GM21717 (cell line): ENCODE measurements around the gene NUMB.

Experiments used
- ATAC-seq: cut with Tn5 transposase; IDR thresholded peaks from one replicate; pipeline ENCODE4 v1.9.1; 2021; ENCODE audit warnings: mild to moderate bottlenecking, moderate library complexity; ENCODE audit not compliant: unreplicated experiment

NUMB gene

GRCh38 chr14:73236157-73236556 lies 222.2 kb downstream of the NUMB start:
- ATAC-seq: no peak

DNA sequence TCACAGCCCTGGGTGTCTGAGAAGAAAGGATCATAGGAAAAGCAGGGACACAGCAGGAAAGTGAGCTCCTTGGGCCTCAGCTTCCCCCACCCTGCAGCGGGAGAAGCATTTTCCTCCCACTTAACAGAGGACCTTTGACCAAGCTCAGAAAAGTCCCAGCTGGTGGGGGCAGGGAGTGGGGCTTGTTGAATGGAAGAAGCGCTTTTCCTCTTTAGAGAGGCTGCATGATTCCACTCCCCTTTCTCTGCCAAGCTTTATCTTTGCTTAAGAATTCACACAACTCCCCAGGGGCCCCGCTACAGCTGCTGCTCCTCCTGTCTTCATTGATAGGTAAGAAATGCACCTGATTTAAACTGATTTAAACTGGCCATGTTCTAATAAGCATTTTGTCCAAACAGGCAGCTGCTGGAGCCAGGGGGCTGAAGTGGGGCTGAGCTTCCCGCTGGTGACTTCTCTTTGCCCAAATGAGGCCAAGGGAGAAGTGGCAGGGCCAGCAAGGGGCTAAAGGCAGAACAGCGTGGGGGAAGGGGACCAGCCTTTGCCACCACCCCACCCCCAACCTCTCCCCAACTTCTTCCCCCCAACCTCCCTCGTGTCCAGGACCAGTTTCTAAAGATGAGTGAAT lies 222.7 kb downstream of the NUMB start:
- ATAC-seq: no peak

DNA sequence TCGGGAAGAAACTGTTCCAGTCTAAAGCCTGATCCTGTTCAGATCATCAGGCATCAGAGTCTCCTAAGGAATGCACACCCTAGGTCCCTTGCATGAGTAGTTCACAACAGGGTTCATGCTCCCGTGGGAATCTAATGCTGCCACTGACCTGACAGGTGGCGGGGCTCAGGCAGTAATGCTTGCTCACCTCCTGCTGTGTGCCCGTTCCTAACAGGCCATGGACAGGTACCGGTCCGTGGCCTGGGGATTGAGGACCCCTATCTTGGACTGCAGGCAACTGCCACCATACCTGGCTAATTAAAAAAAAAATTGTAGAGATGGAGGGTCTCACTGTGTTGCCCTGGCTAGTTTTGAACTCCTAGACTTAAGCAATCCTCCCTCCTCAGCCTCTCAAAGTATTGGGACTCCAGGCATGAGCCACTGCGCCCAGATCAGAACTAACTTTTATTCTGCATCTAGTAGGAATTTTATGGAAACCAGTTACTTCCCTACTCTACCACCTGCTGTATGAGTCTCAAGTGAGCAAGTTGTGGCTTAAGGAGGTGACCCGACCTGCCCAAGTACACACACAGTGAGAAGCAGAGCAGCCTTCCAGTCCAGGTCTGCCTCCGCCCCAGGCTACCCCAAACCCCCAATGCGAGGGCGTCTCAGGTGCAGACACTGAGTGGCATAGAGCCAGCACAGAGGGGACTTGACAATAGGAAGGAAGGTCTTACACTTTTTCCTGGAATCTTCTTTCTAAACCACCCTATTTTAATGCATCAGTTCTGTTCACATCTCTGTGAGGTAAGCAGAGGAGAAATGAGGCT lies 223.6 kb downstream of the NUMB start:
- no peak for ATAC-seq

DNA sequence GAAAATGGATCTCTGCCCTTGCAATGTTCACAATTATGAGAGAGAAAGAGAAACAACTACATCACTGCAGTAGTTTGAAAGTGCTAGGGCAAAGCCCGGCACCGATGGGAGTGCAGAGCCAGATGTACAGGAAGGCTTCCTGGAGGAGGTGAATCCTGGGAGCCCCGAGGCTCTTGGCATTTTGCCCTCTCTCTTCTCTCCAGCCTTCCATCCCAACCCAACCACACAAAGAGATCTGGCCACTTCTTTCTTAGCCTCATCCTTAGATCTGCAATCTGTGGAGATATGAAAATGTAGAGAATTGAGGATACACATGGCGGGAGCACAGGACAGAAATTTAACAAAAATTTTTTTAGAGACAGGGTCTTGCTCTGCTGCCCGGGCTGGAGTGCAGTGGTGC lies 224.3 kb downstream of the NUMB start:
- no peak for ATAC-seq

DNA sequence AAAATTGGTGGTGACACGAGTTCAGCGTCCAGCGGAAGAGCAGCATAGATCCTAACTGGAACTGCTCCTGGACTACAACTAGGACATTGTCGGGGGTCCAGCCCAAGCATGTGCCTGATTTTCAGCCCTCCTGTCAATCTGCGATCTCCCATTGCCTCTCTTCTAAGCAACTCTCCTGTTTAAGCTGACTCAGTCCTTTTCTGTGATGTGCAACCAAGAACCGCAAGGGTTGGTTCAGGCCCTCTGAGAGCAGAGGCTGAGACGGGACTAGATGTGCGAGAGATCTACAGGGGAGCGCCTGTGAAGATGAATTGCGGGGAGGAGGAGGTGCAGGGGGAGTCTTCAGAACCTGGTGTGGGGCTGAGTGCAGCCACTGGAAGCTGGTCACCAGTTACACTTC lies 224.8 kb downstream of the NUMB start:
- no peak for ATAC-seq

DNA sequence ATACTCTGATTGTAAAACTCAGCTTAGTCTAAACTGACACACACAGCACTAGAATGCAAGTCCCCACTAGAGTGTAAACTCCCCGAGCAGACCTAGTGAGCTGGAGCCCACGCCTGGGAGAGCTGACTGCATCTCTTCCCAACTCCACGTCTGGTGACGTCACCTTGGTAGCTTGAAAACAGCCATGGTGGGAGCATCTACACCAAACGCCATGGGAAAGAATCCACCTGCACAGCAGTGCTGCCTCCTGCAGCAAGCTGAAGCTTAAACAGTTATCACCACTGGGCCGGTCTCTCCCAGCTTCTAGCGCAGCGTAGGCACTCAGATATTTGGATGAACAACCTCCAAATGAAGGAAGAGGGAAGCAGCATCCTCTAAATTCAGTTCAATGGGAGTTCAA lies 225.4 kb downstream of the NUMB start:
- ATAC-seq: no peak

- no peak for ATAC-seq
Observed at GRCh38 chr14:73231981-73232851, 226.1 kb downstream of the NUMB start.

GRCh38 chr14:73230051-73230450 lies 228.3 kb downstream of the NUMB start:
- ATAC-seq: no peak

GRCh38 chr14:73227812-73228781 lies 230.2 kb downstream of the NUMB start:
- ATAC-seq: no peak

- ATAC-seq: no peak
Observed at GRCh38 chr14:73225496-73225895, 232.8 kb downstream of the NUMB start.
